Activated naive CD8-positive, alpha-beta T cell treated with anti-CD3 and anti-CD28 coated beads, Interleukin-2, amount 10 ng/mL, durations not matched to agents 7 days and 5 days (primary cell): Measurements from ENCODE around the gene RNF220. TPM values are rescaled to one million over a fixed set of nuclear protein-coding genes. Genes with fewer than 3 reads are reported as not detected.

ENCODE experiments used
- ATAC-seq: fragments of 150-1000 bp; cut with Tn5 transposase; one replicate; pipeline ENCODE4 v1.10.0; 2021; ENCODE audit warnings: low read depth, moderate library complexity
- POLR2A ChIA-PET: fragments of 350-600 bp; sonication (Branson Sonifier 250); formaldehyde crosslinking; loops from one replicate; lab custom pipeline; 2021; ENCODE audit warnings: antibody characterized with exemption; lab: Charles Lee
- DNase-seq: peaks from one replicate; pipeline ENCODE4 v3.0.0; 2021
- H3K27ac Mint-ChIP-seq: one replicate; pipeline ENCODE4 v1.8.0; 2022; ENCODE audit warnings: mild to moderate bottlenecking, mixed read lengths
- H3K27me3 Mint-ChIP-seq: one replicate; pipeline ENCODE4 v1.8.0; 2022; ENCODE audit warnings: mild to moderate bottlenecking, moderate library complexity, mixed read lengths
- H3K36me3 Mint-ChIP-seq: one replicate; pipeline ENCODE4 v1.8.0; 2021; ENCODE audit warnings: mild to moderate bottlenecking, mixed read lengths
- H3K4me1 Mint-ChIP-seq: one replicate; pipeline ENCODE4 v1.8.0; 2021; ENCODE audit warnings: mixed read lengths
- H3K4me3 Mint-ChIP-seq: one replicate; pipeline ENCODE4 v1.8.0; 2022; ENCODE audit warnings: mild to moderate bottlenecking, moderate library complexity, mixed read lengths
- H3K9me3 Mint-ChIP-seq: one replicate; pipeline ENCODE4 v1.8.0; 2021; ENCODE audit warnings: mixed read lengths
- total RNA-seq, 2 experiments: library from RNA; stranded (reverse); gene quantifications; one replicate each; pipeline ENCODE4 v1.2.3, GENCODE V29; 2021

RNF220 gene
- total RNA-seq, 2 experiments from 2014 or later: 91.3 to 94.4 TPM

DNA sequence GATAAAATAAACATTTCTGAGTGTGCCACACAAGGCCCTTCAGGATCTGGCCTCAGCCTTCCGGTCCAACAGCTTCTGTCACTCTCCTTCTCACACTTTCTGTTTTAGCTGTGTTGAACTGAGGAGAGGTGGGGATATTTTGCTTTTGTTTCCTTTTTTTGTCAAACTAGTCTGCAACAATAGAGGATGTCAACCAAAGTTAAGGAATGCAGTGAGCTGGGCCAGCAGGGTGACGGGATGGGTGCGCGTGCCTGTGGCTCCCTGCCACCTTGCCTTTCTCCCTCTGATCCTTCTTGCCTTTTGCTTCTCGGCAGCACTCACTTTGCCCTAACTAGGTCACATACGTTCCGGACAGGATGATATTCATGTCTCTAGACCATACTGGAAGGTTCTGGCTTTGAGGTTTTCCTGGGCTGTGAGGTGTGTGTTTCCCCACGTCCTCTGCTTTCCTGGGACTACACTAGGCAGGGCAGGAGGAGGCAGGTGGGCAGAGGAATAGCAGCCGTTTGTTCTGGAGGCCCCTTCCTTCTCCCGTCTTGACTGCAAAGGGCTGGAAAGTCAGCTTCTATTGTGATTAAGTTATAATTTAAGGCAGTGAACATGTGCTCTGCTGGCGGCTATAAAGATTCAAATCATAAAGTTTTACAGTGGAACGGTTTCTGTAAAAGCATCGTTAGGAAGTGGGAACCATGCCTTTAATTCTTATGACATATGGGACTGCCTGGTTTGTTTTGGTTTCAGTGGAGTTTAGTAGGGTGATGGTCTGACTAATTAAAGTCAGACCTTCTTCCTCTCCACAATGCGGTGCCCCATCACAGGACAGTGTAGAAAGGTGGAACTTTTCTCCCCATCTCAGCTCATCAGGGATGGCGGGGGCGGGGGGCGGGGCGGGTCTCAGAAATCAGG lies 67.8 kb downstream of the RNF220 start:
- Mint-ChIP-seq H3K27me3 (peaks cover 14% of the 10 kb centered on the region), H3K36me3 (no peaks in the 10 kb centered on the region), H3K9me3 (no peaks in the 10 kb centered on the region), H3K4me1 (peaks cover 9% of the 10 kb centered on the region), H3K4me3 (peak overlapping the region; percentile 55), H3K27ac (no peak overlapping the region)
- DNase-seq (no peak), ATAC-seq (peak; percentile 39)
- POLR2A ChIA-PET: no interaction called here

DNA sequence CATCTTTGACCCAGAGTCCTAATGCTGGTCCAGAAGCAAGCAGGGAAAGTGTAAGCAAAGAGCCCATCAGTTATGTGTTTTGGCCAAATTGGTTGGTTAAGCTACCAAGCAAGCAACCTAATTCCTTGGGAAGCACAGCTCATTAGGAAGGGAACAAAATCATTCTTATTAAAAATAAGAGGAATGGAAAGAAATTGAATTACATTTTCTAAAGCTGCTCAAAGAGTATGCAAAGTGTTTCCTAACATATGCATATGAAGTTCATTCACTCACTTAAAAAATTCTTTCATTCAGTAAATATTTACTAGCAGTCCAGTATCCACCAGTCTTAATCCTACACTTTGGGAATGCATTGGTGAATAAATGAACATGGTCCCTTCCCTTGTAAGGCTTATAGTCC lies 71.8 kb downstream of the RNF220 start:
- Mint-ChIP-seq H3K9me3 (no peaks in the 10 kb centered on the region), H3K4me1 (peaks cover 9% of the 10 kb centered on the region), H3K36me3 (no peaks in the 10 kb centered on the region), H3K27me3 (peaks cover 24% of the 10 kb centered on the region), H3K4me3 (no peak overlapping the region), H3K27ac (no peak overlapping the region)
- POLR2A ChIA-PET: no interaction called here
- no peak for DNase-seq
- ATAC-seq: no peak

DNA sequence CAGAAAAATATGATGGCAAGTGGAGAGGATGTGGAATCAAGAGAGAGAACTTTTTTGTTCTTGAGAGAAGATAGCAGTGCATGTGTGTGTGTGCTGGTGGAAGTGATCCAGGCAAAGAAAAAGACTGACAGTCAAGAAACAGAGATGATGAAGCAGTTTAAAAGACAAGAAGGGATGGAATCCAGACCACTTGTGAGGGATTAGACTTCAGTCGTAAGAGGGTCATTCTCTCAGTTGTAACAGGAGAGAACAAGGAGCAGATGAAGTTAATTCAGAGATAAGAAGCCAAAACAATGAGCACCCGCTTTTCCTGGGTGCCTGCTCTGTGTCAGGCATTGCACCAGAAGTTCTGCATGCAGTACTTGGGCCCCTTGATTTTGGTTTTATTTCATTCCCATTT lies 76.6 kb downstream of the RNF220 start:
- H3K27ac Mint-ChIP-seq: no peak overlapping the region
- no peaks in the 10 kb centered on the region for H3K4me1 Mint-ChIP-seq
- H3K36me3 Mint-ChIP-seq: no peaks in the 10 kb centered on the region
- DNase-seq: no peak
- no peaks in the 10 kb centered on the region for H3K9me3 Mint-ChIP-seq
- H3K27me3 Mint-ChIP-seq: peaks cover 34% of the 10 kb centered on the region
- H3K4me3 Mint-ChIP-seq: no peak overlapping the region
- no peak for ATAC-seq
- POLR2A ChIA-PET: no interaction called here

DNA sequence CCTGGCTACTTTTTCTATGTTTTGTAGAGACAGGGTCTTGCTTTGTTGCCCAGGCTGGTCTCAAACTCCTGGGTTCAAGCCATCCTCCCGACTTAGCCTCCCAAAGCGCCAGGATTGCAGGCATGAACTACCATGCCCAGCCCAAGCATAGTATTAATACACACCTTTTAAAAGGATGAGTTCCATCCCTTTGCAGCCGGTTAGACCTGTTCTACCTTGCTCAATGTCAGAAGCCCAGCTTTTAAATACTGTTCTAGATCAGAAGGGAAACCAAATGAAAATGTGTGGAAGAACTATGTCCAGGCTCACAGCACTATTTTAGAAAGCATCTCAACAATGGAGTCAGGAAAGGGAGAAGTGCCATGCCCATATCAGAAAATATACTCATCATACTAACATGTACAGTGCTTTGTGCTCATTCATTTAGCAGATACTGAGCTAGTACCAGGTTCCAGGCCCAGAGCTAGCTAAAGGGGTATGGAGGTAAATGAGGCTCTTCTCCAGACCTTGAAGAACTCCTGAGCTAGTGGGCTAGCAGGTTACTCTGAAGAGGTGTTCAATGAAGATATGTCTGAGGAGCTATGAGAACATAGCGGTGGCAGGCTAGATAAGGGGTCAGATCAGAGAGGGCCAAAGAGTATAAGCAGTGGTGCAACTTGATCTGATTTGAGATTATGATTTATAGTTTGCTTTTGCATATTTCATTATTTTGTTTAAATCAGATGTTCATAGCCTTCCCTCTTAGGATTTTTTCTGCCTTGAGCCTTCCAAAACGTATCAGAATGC lies 78.2 kb downstream of the RNF220 start:
- peaks cover 30% of the 10 kb centered on the region for H3K27me3 Mint-ChIP-seq
- no peak overlapping the region for H3K27ac Mint-ChIP-seq
- no peaks in the 10 kb centered on the region for H3K4me1 Mint-ChIP-seq
- H3K36me3 Mint-ChIP-seq: no peaks in the 10 kb centered on the region
- H3K9me3 Mint-ChIP-seq: no peaks in the 10 kb centered on the region
- no peak for ATAC-seq
- DNase-seq: no peak
- POLR2A ChIA-PET: no interaction called here
- no peak overlapping the region for H3K4me3 Mint-ChIP-seq

DNA sequence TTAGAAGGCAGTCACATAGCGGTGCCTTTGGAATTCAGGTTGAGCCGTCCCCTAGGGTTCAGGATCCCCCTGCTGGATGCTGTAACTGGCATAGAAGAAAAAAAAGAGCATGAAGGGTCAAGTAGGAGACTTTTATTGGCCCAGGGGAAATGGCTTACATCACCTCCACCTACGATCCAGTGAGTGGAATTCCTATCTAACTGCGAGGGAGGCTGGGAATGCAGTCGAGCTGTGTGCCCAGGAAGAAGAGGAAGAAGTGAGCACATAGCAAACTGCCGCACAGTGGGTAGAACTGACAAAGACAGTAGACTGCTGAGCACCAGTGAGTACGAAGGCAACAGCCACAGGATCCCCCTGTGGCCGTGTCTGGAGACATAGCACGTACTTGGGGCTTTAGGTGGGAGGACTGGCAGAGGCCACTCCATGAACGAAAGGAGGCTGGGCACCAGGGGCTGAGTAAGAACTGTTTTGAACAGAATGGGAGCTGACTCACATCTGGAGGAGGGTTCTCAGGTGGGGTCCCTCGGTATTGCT lies 79.2 kb downstream of the RNF220 start:
- DNase-seq (no peak), ATAC-seq (no peak)
- Mint-ChIP-seq H3K27me3 (peaks cover 33% of the 10 kb centered on the region), H3K4me1 (no peaks in the 10 kb centered on the region), H3K4me3 (no peak overlapping the region), H3K36me3 (no peaks in the 10 kb centered on the region), H3K9me3 (no peaks in the 10 kb centered on the region), H3K27ac (no peak overlapping the region)
- POLR2A ChIA-PET: no interaction called here

DNA sequence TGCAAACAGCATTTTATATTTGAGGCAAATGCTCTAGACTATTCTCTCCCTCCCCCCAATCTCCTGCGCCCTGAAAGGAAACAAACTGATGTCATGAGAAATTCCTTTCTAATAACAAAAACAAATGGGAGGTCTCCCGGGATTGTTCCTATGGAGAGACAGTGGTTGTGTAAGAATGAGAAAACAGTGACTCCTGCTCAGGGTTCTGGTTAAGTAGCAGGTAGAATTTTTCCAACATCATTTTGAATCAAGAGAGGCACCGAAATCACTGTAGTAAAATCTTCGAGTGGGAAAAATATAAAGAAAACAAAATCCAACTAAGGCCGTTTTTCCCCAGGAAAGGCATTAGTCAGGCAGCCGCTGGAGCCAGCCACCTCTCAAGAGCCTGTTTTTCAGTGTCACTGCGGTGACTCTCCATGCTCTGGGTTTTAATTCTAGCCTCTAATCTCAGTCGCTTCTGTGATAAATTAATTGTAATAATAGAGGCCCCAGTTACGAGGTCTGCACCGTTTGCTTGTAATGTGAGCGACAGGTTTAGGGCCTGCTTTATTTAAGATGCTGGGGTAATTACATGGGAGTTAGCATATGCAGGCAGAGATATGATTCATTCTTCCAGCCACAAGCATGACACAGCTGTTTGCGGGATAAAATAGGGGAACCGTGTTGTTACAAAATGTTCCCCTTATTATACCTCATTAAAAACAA lies 80.3 kb downstream of the RNF220 start:
- Mint-ChIP-seq H3K27me3 (peaks cover 34% of the 10 kb centered on the region), H3K27ac (no peak overlapping the region), H3K4me1 (no peaks in the 10 kb centered on the region), H3K9me3 (no peaks in the 10 kb centered on the region), H3K36me3 (no peaks in the 10 kb centered on the region), H3K4me3 (no peak overlapping the region)
- ATAC-seq (no peak), DNase-seq (no peak)
- POLR2A ChIA-PET: no interaction called here

DNA sequence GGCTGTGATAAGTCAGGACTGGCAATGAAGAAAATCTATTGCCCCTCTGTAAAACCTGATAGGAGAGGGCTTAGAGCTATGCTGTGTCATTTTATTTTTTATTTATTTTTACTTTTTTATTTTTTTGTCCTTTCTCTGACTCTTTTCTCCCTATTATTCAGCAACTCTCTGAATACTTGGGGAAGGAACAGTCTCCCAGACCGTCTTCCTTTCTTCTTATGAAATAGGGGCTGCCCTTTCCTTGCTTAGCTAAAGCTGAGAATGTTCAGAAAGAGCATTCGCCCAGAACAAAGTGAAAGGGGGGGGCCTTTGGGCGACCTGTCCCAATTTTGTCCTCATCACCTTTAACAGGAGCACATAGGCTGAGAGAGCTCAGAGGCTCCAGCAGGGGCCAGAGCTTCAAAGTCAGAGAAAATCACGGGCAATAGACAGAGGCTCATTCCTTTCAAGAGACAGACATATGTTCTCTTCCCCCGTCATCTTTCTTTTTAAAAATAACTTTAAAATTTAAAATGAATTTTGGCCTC lies 80.9 kb downstream of the RNF220 start:
- Mint-ChIP-seq H3K4me1 (no peaks in the 10 kb centered on the region), H3K9me3 (no peaks in the 10 kb centered on the region), H3K27me3 (peaks cover 32% of the 10 kb centered on the region), H3K36me3 (no peaks in the 10 kb centered on the region), H3K4me3 (no peak overlapping the region), H3K27ac (no peak overlapping the region)
- ATAC-seq (no peak), DNase-seq (no peak)
- POLR2A ChIA-PET: no interaction called here

DNA sequence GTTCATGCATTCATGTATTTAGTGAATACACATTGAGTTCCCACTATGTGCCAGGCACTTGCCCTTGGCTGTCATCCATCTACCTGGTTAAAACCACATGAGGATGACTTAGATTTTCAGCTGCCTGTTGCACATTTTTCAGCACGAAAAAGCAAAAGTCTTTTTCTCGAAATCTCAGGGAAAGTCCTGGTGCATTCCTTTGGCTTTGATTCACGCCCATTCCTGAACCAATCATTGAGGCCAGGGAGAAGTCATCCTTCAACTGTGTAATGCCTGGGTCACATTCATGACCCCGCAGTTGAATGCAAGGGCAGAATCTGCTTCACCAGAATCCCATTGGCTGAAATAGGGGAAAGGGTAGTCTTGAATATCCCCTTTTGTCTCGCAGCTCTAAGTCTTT lies 84.4 kb downstream of the RNF220 start:
- ATAC-seq (no peak), DNase-seq (no peak)
- POLR2A ChIA-PET: no interaction called here
- H3K36me3 Mint-ChIP-seq: no peaks in the 10 kb centered on the region
- H3K27ac Mint-ChIP-seq: no peak overlapping the region
- no peaks in the 10 kb centered on the region for H3K9me3 Mint-ChIP-seq
- no peaks in the 10 kb centered on the region for H3K4me1 Mint-ChIP-seq
- peaks cover 15% of the 10 kb centered on the region for H3K27me3 Mint-ChIP-seq
- no peak overlapping the region for H3K4me3 Mint-ChIP-seq

DNA sequence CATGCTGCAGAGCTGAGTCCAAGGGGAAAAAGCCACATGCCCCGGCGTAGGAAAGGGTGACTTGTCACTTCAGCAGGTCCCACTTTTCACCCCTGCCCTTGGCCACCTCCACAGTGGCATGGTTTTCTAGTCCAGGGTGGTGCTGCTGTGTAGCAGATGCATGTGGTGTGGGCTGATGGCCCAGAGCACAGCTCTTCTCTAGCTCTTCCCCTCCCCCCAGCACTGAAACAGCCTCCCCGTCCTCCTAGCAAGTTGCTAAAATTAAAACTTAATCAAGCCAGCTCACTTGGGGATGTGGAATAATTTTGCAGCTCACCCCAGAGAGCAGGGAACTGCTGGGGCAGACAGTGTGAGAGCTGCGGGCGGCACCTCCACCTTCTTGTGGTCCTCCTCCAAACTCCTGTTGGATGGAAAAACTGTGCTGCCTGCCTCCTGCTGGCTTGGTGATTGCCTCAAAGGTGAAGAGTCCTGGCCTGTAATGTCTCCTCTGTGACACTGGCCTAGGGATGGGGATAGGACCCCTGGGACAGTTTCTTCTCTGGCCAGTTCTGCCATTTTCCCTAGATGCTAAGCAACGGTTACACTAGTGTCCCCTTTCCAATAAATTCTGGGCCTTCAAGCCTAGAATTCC lies 91.6 kb downstream of the RNF220 start:
- ATAC-seq (no peak), DNase-seq (no peak)
- Mint-ChIP-seq H3K4me1 (no peaks in the 10 kb centered on the region), H3K27ac (no peak overlapping the region), H3K36me3 (no peaks in the 10 kb centered on the region), H3K27me3 (no peaks in the 10 kb centered on the region), H3K9me3 (no peaks in the 10 kb centered on the region), H3K4me3 (no peak overlapping the region)
- POLR2A ChIA-PET: no interaction called here

DNA sequence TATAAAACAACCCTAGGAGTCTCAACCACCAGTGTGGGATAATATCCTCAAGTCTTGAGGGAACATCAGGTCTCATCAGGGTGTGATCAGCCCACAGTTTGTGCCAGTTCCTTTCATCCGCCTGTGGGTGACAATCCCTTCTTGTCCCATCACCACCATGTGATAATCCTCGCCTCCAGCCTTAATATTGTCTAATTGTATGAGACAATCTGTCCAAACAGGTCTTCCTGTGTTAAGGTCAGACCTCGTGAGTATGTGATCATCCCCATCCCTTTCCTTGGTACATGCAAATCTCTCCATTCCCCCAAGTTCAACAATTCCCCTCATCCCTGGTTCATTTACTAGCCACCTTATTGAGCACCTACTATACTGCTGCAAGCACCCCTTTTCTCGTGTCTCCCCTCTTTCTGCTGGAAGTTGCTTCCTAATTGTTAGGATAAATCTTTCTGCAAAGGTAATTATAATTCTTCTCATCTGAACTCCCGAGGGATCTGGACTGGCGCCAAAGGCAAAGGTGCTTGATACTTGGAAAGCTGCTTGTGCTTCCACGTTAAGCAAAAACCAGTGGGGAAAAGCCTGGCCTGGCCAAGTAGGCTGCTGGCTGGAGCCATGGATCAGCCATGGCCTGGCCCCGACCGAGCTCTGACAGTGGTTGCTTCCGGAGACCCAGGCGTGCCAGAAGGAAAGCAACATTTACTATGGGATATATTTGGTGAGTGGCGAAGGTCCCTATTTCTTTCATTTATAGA lies 92.5 kb downstream of the RNF220 start:
- no peaks in the 10 kb centered on the region for H3K4me1 Mint-ChIP-seq
- DNase-seq (no peak), ATAC-seq (no peak)
- H3K27ac Mint-ChIP-seq: no peak overlapping the region
- H3K36me3 Mint-ChIP-seq: no peaks in the 10 kb centered on the region
- no peaks in the 10 kb centered on the region for H3K9me3 Mint-ChIP-seq
- POLR2A ChIA-PET: no interaction called here
- H3K27me3 Mint-ChIP-seq: no peaks in the 10 kb centered on the region
- H3K4me3 Mint-ChIP-seq: no peak overlapping the region

DNA sequence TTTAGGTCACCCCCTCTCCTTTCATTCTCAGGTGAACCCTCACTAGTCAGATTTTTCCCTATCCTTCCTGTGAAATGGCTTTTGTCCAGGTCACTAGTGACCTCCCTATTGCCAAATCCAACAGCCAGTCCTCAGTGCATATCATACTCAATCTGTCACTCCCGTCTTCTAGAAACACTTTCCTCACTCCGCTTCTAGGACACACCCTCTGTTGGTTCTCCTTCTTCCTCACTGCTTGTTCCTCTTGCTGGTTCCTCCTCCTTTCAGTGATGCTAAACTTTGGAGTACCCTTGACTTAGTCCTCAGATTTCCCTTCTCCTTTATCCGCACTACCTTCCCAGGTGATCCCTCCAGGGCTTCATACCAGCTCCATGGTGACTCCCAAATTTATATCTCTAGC lies 94.3 kb downstream of the RNF220 start:
- POLR2A ChIA-PET: no interaction called here
- H3K27me3 Mint-ChIP-seq: no peaks in the 10 kb centered on the region
- no peak overlapping the region for H3K27ac Mint-ChIP-seq
- no peaks in the 10 kb centered on the region for H3K36me3 Mint-ChIP-seq
- ATAC-seq (no peak), DNase-seq (no peak)
- H3K9me3 Mint-ChIP-seq: no peaks in the 10 kb centered on the region
- H3K4me3 Mint-ChIP-seq: no peak overlapping the region
- no peaks in the 10 kb centered on the region for H3K4me1 Mint-ChIP-seq
